Keratinocyte (primary cell): Measurements from ENCODE around the gene NEXN.

Experiments used
- CTCF ChIP-seq, 3 experiments: IDR thresholded peaks in 1 of 3; conservative IDR thresholded peaks in 1 of 3; optimal IDR thresholded peaks in 1 of 3; 2 replicates in 2 of 3; 3 replicates in 1 of 3; pipeline versions ENCODE3 to v1.5.1; 2011; ENCODE audit warnings: low read length in 3 of 3, mild to moderate bottlenecking in 3 of 3, moderate library complexity in 2 of 3, control low read depth in 1 of 3, inconsistent platforms in 1 of 3; ENCODE audit not compliant: insufficient read depth in 2 of 3; ENCODE audit errors: extremely low read depth in 1 of 3
- EZH2 ChIP-seq: IDR thresholded peaks from one replicate; pipeline ENCODE4 v1.6.1; 2012; ENCODE audit warnings: inconsistent platforms, mild to moderate bottlenecking, low read length, moderate library complexity

- TF ChIP-seq CTCF (optimal IDR thresholded peaks at IDR 0.05 in 1 of 3, IDR thresholded peaks at IDR 0.05 in 1 of 3, conservative IDR thresholded peaks at IDR 0.05 in 1 of 3; ENCODE audit: extremely low read depth in 1 of 3, insufficient read depth in 2 of 3, low read length in 3 of 3) (no peak), EZH2 (no peak)
Measured at GRCh38 chr1:77873461-77873860, 15.0 kb upstream of the NEXN start.
